Measurements from ENCODE around the gene GDF11.
"Not testable (repeated sequence)": the region's sequence is repeated elsewhere in the genome, so short reads cannot be mapped to it uniquely, and the experiment has no call there.

The GDF11 gene

GRCh38 chr12:55741931-55742680, 816 bp upstream of the GDF11 start:
- DNase-seq (ENCODE audit: low read depth in 2 of 2), result no peak

GRCh38 chr12:55743406-55744339, 751 bp downstream of the GDF11 start:
- no peak for DNase-seq (ENCODE audit: low read depth in 2 of 2)

GRCh38 chr12:55744340-55745030, 1.6 kb downstream of the GDF11 start:
- DNase-seq (ENCODE audit: low read depth in 2 of 2), result no peak

- no peak for DNase-seq (ENCODE audit: low read depth in 2 of 2)
Observed at GRCh38 chr12:55745361-55746173, 2.6 kb downstream of the GDF11 start.

- no peak for DNase-seq (ENCODE audit: low read depth in 2 of 2)
Observed at GRCh38 chr12:55746174-55746912, 3.4 kb downstream of the GDF11 start.

- DNase-seq (ENCODE audit: low read depth in 2 of 2), result no peak
Observed at GRCh38 chr12:55746913-55747231, 4.0 kb downstream of the GDF11 start.

- no peak for DNase-seq (ENCODE audit: low read depth in 2 of 2)
Observed at GRCh38 chr12:55748230-55748993, 5.5 kb downstream of the GDF11 start.

GRCh38 chr12:55755246-55755645, 12.3 kb downstream of the GDF11 start:
- no peak for DNase-seq (ENCODE audit: low read depth in 2 of 2)

- DNase-seq (ENCODE audit: low read depth in 2 of 2), result no peak
Observed at GRCh38 chr12:55757701-55758100, 14.8 kb downstream of the GDF11 start.

GRCh38 chr12:55758575-55758974, 15.7 kb downstream of the GDF11 start:
- not testable (repeated sequence) for DNase-seq (ENCODE audit: low read depth in 2 of 2)

- no peak for DNase-seq (ENCODE audit: low read depth in 2 of 2)
Observed at GRCh38 chr12:55760663-55761062, 17.7 kb downstream of the GDF11 start.

GRCh38 chr12:55762646-55763045, 19.7 kb downstream of the GDF11 start:
- no peak for DNase-seq (ENCODE audit: low read depth in 2 of 2)

- no peak for DNase-seq (ENCODE audit: low read depth in 2 of 2)
Observed at GRCh38 chr12:55765736-55766290, 22.9 kb downstream of the GDF11 start.

- no peak for DNase-seq (ENCODE audit: low read depth in 2 of 2)
Observed at GRCh38 chr12:55767156-55767555, 24.2 kb downstream of the GDF11 start.

- no peak for DNase-seq (ENCODE audit: low read depth in 2 of 2)
Observed at GRCh38 chr12:55771736-55772135, 28.8 kb downstream of the GDF11 start.

- DNase-seq (ENCODE audit: low read depth in 2 of 2), result no peak
Observed at GRCh38 chr12:55777856-55778255, 34.9 kb downstream of the GDF11 start.

- no peak for DNase-seq (ENCODE audit: low read depth in 2 of 2)
Observed at GRCh38 chr12:55780685-55781084, 37.8 kb downstream of the GDF11 start.

- DNase-seq (ENCODE audit: low read depth in 2 of 2), result no peak
Observed at GRCh38 chr12:55788546-55788945, 45.6 kb downstream of the GDF11 start.

- DNase-seq (ENCODE audit: low read depth in 2 of 2), result no peak
Observed at GRCh38 chr12:55789171-55789570, 46.2 kb downstream of the GDF11 start.

GRCh38 chr12:55789893-55790292, 47.0 kb downstream of the GDF11 start:
- no peak for DNase-seq (ENCODE audit: low read depth in 2 of 2)

Measured in stimulated activated CD4-positive, alpha-beta T cell treated with anti-CD3 and anti-CD28 coated beads, Interleukin-1b, Interleukin-23, amount 100 ng/mL, for 1 hour (primary cell).